ENCODE measurements around the gene ABI3BP. TPM values are rescaled to one million over a fixed set of nuclear protein-coding genes. Genes with fewer than 3 reads are reported as not detected.

Gene ABI3BP
- total RNA-seq, 4 donors from 2014 or later = 7.9 to 32.6 (median 17.6) TPM

DNA sequence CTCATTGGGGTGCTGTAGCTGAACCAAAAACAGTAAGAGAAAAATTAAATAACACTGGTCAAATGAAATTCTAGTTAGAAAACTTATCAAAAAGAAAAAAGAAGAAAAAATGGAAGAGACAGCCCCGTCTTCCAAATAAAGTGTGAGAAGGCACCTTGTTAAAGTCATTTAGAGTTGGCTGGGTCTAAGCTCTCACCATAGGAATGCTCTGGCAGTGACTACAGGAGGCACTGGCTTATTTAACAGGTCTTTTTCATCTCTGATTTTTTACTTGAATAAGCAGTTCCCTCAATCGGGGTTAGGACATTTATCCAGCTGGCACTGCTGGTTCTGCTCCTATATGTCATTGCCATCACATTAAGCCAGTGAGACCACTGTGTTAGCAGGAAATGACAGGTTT, 1.6 kb upstream of the ABI3BP start:
- intact Hi-C loops (cut with DNase I; ENCODE audit: low total_unique reads) = no loop called here

GRCh38 chr3:100994187-100994586, 966 bp upstream of the ABI3BP start:
- peaks cover 0 to 27% (median 5%) of the 10 kb centered on the region in 4 donors for H3K4me1 ChIP-seq
- in situ Hi-C loops (cut with MboI; ENCODE audit: low pct_ligation_motif_present in 1 of 4, low pct_unique_long_range_greater_than_20kb in 1 of 4, low sequenced_read_pairs in 3 of 4) = no loop called here
- H3K4me3 ChIP-seq = no peak overlapping the region
- intact Hi-C loops (cut with DNase I; ENCODE audit: low total_unique reads) = no loop called here
- WGBS, 2 donors (ENCODE audit: low coverage in 1 of 2) = 72 to 76% methylated on average over 5 of the region's 5 CpGs
- no peaks in the 10 kb centered on the region for H3K36me3 ChIP-seq
- no peaks in the 10 kb centered on the region for H3K27me3 ChIP-seq
- no peaks in the 10 kb centered on the region for H3K9me3 ChIP-seq
- H3K27ac ChIP-seq = peak overlapping the region; percentile 76 to 83 (median 78)
- TF ChIP-seq EP300 (IDR thresholded peaks at IDR 0.05; ENCODE audit: low read depth) = no peak
- no peak for TF ChIP-seq CTCF (IDR thresholded peaks at IDR 0.05)
- no peak for TF ChIP-seq POLR2A (IDR thresholded peaks at IDR 0.05)
- DNase-seq = no peak

More for the DNA sequence above, 1.6 kb upstream of the ABI3BP start:
- peaks cover 0 to 27% (median 5%) of the 10 kb centered on the region in 4 donors for H3K4me1 ChIP-seq
- no peak for DNase-seq
- no peaks in the 10 kb centered on the region for H3K27me3 ChIP-seq
- peak overlapping the region in 3 of 4 donors; percentile 25 to 83 (median 76) for H3K27ac ChIP-seq
- TF ChIP-seq POLR2A (IDR thresholded peaks at IDR 0.05) = no peak
- TF ChIP-seq CTCF (IDR thresholded peaks at IDR 0.05) = no peak
- no peak for TF ChIP-seq POLR2AphosphoS5 (IDR thresholded peaks at IDR 0.05)
- TF ChIP-seq EP300 (IDR thresholded peaks at IDR 0.05; ENCODE audit: low read depth) = no peak
- H3K4me3 ChIP-seq = no peak overlapping the region
- in situ Hi-C loops (cut with MboI; ENCODE audit: low pct_ligation_motif_present in 1 of 4, low pct_unique_long_range_greater_than_20kb in 1 of 4, low sequenced_read_pairs in 3 of 4) = no loop called here
- no peaks in the 10 kb centered on the region for H3K9me3 ChIP-seq
- 55 to 75% methylated on average over 1 to 2 of the region's 2 CpGs for WGBS, 2 donors (ENCODE audit: low coverage in 1 of 2)
- H3K36me3 ChIP-seq = no peaks in the 10 kb centered on the region

DNA sequence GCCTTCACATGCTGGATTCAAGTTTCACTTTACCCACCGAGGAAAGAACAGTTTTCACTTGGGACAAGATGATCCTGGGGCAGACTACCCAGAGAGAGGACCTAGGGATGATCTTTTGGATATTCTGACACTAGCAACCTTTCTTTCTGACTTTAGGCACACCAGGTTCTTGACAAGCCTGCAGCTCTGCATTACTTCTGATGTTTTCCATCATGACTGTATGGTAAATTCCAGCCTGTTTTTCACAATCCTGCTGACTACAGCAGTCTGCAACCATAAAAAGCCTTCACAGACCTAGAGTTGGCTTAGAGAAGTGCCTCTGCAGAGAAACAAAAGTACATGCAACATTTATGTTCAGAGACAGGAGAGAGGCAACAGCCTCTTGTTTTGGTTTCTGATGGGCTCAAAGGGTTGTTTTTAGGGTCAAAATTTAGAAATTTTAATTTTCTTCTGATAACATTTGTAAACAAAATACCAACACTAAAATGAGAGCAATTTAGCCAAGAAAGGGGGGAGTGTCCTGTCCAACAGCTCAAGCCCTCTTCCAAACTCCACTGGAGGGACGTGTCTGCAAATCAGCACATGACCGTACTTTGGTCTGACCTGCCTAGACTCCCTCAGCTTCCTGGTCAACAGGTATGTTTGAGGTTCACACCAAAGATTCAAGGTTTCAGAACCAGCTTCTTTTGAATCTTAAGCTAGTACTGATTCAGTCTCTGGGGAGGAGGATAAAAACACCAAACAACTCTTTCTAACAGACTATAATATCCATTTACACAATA, 799 bp downstream of the ABI3BP start:
- 6 to 18% methylated on average over 3 of the region's 3 CpGs for WGBS, 2 donors (ENCODE audit: low coverage in 1 of 2)
- Histone ChIP-seq H3K36me3 (no peaks in the 10 kb centered on the region), H3K4me1 (peaks cover 0 to 27% (median 5%) of the 10 kb centered on the region in 4 donors), H3K9me3 (no peaks in the 10 kb centered on the region), H3K27ac (peak overlapping the region; percentile 76 to 83 (median 78)), H3K4me3 (peak overlapping the region; percentile 7 to 49 (median 27)), H3K27me3 (no peaks in the 10 kb centered on the region)
- DNase-seq = peak; percentile 13
- TF ChIP-seq CTCF (IDR thresholded peaks at IDR 0.05) (peak in 1 of 5 experiments; percentile 14), POLR2AphosphoS5 (IDR thresholded peaks at IDR 0.05) (peak in 1 of 3 donors; percentile 15), POLR2A (IDR thresholded peaks at IDR 0.05) (no peak), EP300 (IDR thresholded peaks at IDR 0.05; ENCODE audit: low read depth) (no peak)
- in situ Hi-C loops (cut with MboI; ENCODE audit: low pct_ligation_motif_present in 1 of 4, low pct_unique_long_range_greater_than_20kb in 1 of 4, low sequenced_read_pairs in 3 of 4) = no loop called here
- intact Hi-C loops (cut with DNase I; ENCODE audit: low total_unique reads) = no loop called here

GRCh38 chr3:100988080-100988479, 5.1 kb downstream of the ABI3BP start:
- Histone ChIP-seq H3K27me3 (no peaks in the 10 kb centered on the region), H3K27ac (no peak overlapping the region), H3K9me3 (no peaks in the 10 kb centered on the region), H3K4me3 (no peak overlapping the region), H3K36me3 (no peaks in the 10 kb centered on the region), H3K4me1 (peaks cover 0 to 29% (median 4%) of the 10 kb centered on the region in 4 donors)
- TF ChIP-seq EP300 (IDR thresholded peaks at IDR 0.05; ENCODE audit: low read depth) = no peak
- no peak for TF ChIP-seq CTCF (IDR thresholded peaks at IDR 0.05)
- no peak for TF ChIP-seq POLR2AphosphoS5 (IDR thresholded peaks at IDR 0.05)
- TF ChIP-seq POLR2A (IDR thresholded peaks at IDR 0.05) = no peak
- no peak for DNase-seq
- in situ Hi-C loops (cut with MboI; ENCODE audit: low pct_ligation_motif_present in 1 of 4, low pct_unique_long_range_greater_than_20kb in 1 of 4, low sequenced_read_pairs in 3 of 4) = no loop called here
- intact Hi-C loops (cut with DNase I; ENCODE audit: low total_unique reads) = no loop called here
- WGBS, 2 donors (ENCODE audit: low coverage in 1 of 2) = 33 to 41% methylated on average over 1 of the region's 1 CpG

Measured in transverse colon (tissue), 4 donors.